HCT116 (cell line): ENCODE results near the gene NTNG2. TPM values are rescaled to one million over a fixed set of nuclear protein-coding genes. Genes with fewer than 3 reads are reported as not detected.
A peak's percentile ranks its signal among the peaks of the same experiment; 100 is the strongest.

Experiments
- ATAC-seq: fragments of 200-7000 bp; cut with Tn5 transposase; 2 replicates; pipeline ENCODE4 v1.9.1; 2020; ENCODE audit warnings: mild to moderate bottlenecking, moderate library complexity
- BruUV-seq: library from RNA; stranded (reverse); fragments of 400-500 nt; replicated peaks from 2 replicates; lab custom pipeline; 2021; lab: Mats Ljungman, UMichigan
- CTCF ChIA-PET: fragments of 300-600 bp; sonication (Branson Sonifier 250); formaldehyde crosslinking; loops from one replicate; lab custom pipeline; 2021; ENCODE audit warnings: antibody characterized with exemption; lab: Charles Lee
- POLR2A ChIA-PET: fragments of 300-600, 350-600 bp; sonication (Branson Sonifier 250); formaldehyde crosslinking; loops from one replicate; lab custom pipeline; 2021; ENCODE audit warnings: antibody characterized with exemption; lab: Charles Lee
- RAD21 ChIA-PET, 2 experiments: fragments of 300-600 bp; sonication (Branson Sonifier 250); formaldehyde crosslinking; loops; one replicate each; lab custom pipeline; 2023; ENCODE audit warnings: low total read pairs in 2 of 2; ENCODE audit not compliant: uncharacterized antibody in 2 of 2, unreplicated experiment in 2 of 2, low non-redundant PET in 1 of 2; lab: Charles Lee
- DNase-seq: peaks from one replicate; pipeline ENCODE4 v3.0.0-alpha.2; 2010; ENCODE audit warnings: low read depth, low spot score
- H2AFZ ChIP-seq: fragments of 200-600 bp; shearing (Covaris generic), sonication (generic); 2 replicates; pipeline ENCODE4 v1.6.1; 2017; ENCODE audit warnings: low read depth, mixed run types, mixed read lengths, antibody characterized with exemption, low read length; ENCODE audit not compliant: poor library complexity, severe bottlenecking
- H3K27ac ChIP-seq: 2 replicates; pipeline ENCODE4 v1.5.1; 2012; ENCODE audit warnings: low read depth, low read length
- H3K27me3 ChIP-seq: fragments of 200-600 bp; sonication (generic); 2 replicates; pipeline ENCODE4 v1.6.1; 2016; ENCODE audit warnings: mixed run types, low read length, mixed read lengths; ENCODE audit not compliant: insufficient read depth
- H3K36me3 ChIP-seq, 2 experiments: fragments of 200-500 bp in 1 of 2; fragments of 200-600 bp in 1 of 2; sonication (Bioruptor generic) in 1 of 2; sonication (generic) in 1 of 2; 2 replicates each; pipeline versions ENCODE4 v1.5.1 to v1.6.1; 2014 to 2016; ENCODE audit warnings: low read length in 2 of 2, inconsistent platforms in 1 of 2, mixed read lengths in 1 of 2, mixed run types in 1 of 2; ENCODE audit not compliant: insufficient read depth in 2 of 2, control insufficient read depth in 1 of 2
- H3K4me1 ChIP-seq, 2 experiments: fragments of 200-600 bp in 1 of 2; sonication (generic) in 1 of 2; 2 replicates each; pipeline versions ENCODE4 v1.5.1 to v1.6.1; 2012 to 2017; ENCODE audit warnings: low read length in 2 of 2, inconsistent platforms in 1 of 2, mild to moderate bottlenecking in 1 of 2, mixed read lengths in 1 of 2, mixed run types in 1 of 2, moderate library complexity in 1 of 2; ENCODE audit not compliant: insufficient read depth in 2 of 2, control insufficient read depth in 1 of 2
- H3K4me2 ChIP-seq: fragments of 200-600 bp; sonication (generic); 2 replicates; pipeline ENCODE4 v1.6.1; 2017; ENCODE audit warnings: mixed run types, low read length, mixed read lengths
- H3K4me3 ChIP-seq, 2 experiments: fragments of 200-600 bp in 1 of 2; sonication (generic) in 1 of 2; replicated peaks in 1 of 2; 2 replicates each; pipeline ENCODE4 v1.5.1; 2011 to 2016; ENCODE audit warnings: low read length in 2 of 2, control low read depth in 1 of 2, low read depth in 1 of 2, mild to moderate bottlenecking in 1 of 2, mixed read lengths in 1 of 2, mixed run types in 1 of 2
- H3K79me2 ChIP-seq: fragments of 200-600 bp; sonication (generic); 2 replicates; pipeline ENCODE4 v1.6.1; 2017; ENCODE audit warnings: mild to moderate bottlenecking, mixed run types, low read length, moderate library complexity, mixed read lengths; ENCODE audit not compliant: insufficient read depth
- H3K9ac ChIP-seq: fragments of 200-600 bp; sonication (generic); 2 replicates; pipeline ENCODE4 v1.6.1; 2016; ENCODE audit warnings: low read length, mixed read lengths
- H3K9me2 ChIP-seq: fragments of 200-600 bp; sonication (generic), shearing (Covaris generic); 2 replicates; pipeline ENCODE4 v1.6.1; 2017; ENCODE audit warnings: mixed run types, mild to moderate bottlenecking, moderate library complexity; ENCODE audit not compliant: insufficient read depth
- H3K9me3 ChIP-seq, 2 experiments: fragments of 200-500 bp in 1 of 2; fragments of 200-600 bp in 1 of 2; sonication (Bioruptor generic) in 1 of 2; sonication (generic) in 1 of 2; 2 replicates each; pipeline ENCODE4 v1.6.1; 2014 to 2017; ENCODE audit warnings: low read length in 2 of 2, mixed read lengths in 2 of 2, inconsistent platforms in 1 of 2, low read depth in 1 of 2, mild to moderate bottlenecking in 1 of 2, mixed run types in 1 of 2, moderate library complexity in 1 of 2; ENCODE audit not compliant: control insufficient read depth in 1 of 2, insufficient read depth in 1 of 2
- H4K20me1 ChIP-seq: fragments of 200-600 bp; sonication (generic), shearing (Covaris generic); 2 replicates; pipeline ENCODE4 v1.6.1; 2017; ENCODE audit warnings: mixed run types, mild to moderate bottlenecking, moderate library complexity; ENCODE audit not compliant: insufficient read depth
- CTCF ChIP-seq, 3 experiments: fragments of 200-600 bp in 1 of 3; sonication (generic) in 1 of 3; IDR thresholded peaks in 2 of 3; conservative IDR thresholded peaks in 1 of 3; 2 replicates each; pipeline ENCODE4 v1.5.1; 2012 to 2017; ENCODE audit warnings: low read depth in 2 of 3, low read length in 2 of 3, antibody characterized with exemption in 1 of 3, borderline replicate concordance in 1 of 3, control low read depth in 1 of 3, mild to moderate bottlenecking in 1 of 3, mixed read lengths in 1 of 3, mixed run types in 1 of 3, moderate library complexity in 1 of 3; ENCODE audit not compliant: insufficient read depth in 1 of 3
- EZH2 ChIP-seq: fragments of 200-600 bp; sonication (generic); IDR thresholded peaks from 2 replicates; pipeline ENCODE4 v1.6.1; 2017; ENCODE audit warnings: antibody characterized with exemption, mixed run types
- JUND ChIP-seq: IDR thresholded peaks from 2 replicates; pipeline ENCODE4 v1.6.1; 2012
- TCF7L2 ChIP-seq: IDR thresholded peaks from 2 replicates; pipeline ENCODE4 v1.7.0; 2011; ENCODE audit warnings: borderline replicate concordance, inconsistent platforms; ENCODE audit not compliant: insufficient read depth, insufficient read length; ENCODE audit errors: extremely low read depth
- ZFX ChIP-seq: fragments of 450-650 bp; IDR thresholded peaks from 2 replicates; pipeline ENCODE4 v1.6.1; 2017
- intact Hi-C: fragments of 100-400 bp; cut with micrococcal nuclease; formaldehyde crosslinking; loops from 2 replicates; pipeline ENCODE4 v1.10.0; 2022
- total RNA-seq: library from RNA; stranded (reverse); gene quantifications from one replicate; pipeline ENCODE4 v1.2.1, GENCODE V29; 2021; ENCODE audit not compliant: unreplicated experiment

The NTNG2 gene
- total RNA-seq, 1 experiment from 2014 or later = 2.5 TPM

- no peak overlapping the region for H2AFZ ChIP-seq
- H3K9me3 ChIP-seq = no peaks in the 10 kb centered on the region
- DNase-seq (no peak), ATAC-seq (peak; percentile 51)
- H3K27me3 ChIP-seq = peaks cover 13% of the 10 kb centered on the region; the same call in 1 of the 2 replicates
- H3K4me1 ChIP-seq = peaks cover 2 to 17% of the 10 kb centered on the region in 2 experiments; a peak in 3 of 4 replicates
- POLR2A ChIA-PET = no interaction called here
- TF ChIP-seq ZFX (peak; percentile 15; the same call in 1 of the 2 replicates), TCF7L2 (peak; percentile 86), JUND (no peak)
- peak overlapping the region; percentile 5 to 33; a peak in 1 of 4 replicates for H3K4me3 ChIP-seq
- no peak overlapping the region; the same call in 1 of the 2 replicates for H3K27ac ChIP-seq
- no peaks in the 10 kb centered on the region for H4K20me1 ChIP-seq
- no peak overlapping the region for H3K9ac ChIP-seq
- H3K9me2 ChIP-seq = no peaks in the 10 kb centered on the region
- RAD21 ChIA-PET = no interaction called here
- CTCF ChIA-PET = no interaction called here
- H3K79me2 ChIP-seq = no peaks in the 10 kb centered on the region
- BruUV-seq = no TSS peak
- intact Hi-C loops = no loop called here
- H3K36me3 ChIP-seq = no peaks in the 10 kb centered on the region
- peak overlapping the region; percentile 28 for H3K4me2 ChIP-seq
Measured at GRCh38 chr9:132160802-132161742, 786 bp upstream of the NTNG2 start.

- intact Hi-C loops = no loop called here
- no peak overlapping the region for H2AFZ ChIP-seq
- peak overlapping the region; percentile 57 to 66 for H3K4me3 ChIP-seq
- H3K27ac ChIP-seq = no peak overlapping the region
- no TSS peak for BruUV-seq
- TF ChIP-seq EZH2 = peak; percentile 62; the same call in 1 of the 2 replicates
- no peak for TF ChIP-seq CTCF (IDR thresholded peaks at IDR 0.05 in 2 of 3, conservative IDR thresholded peaks at IDR 0.05 in 1 of 3; ENCODE audit: borderline replicate concordance in 1 of 3, insufficient read depth in 1 of 3, low read depth in 2 of 3, low read length in 2 of 3)
- TF ChIP-seq, all 23 proteins: peak for 1
- CTCF ChIA-PET = interaction anchor here (1.2 kb wide), 2 partner anchors 73 to 74 kb away, joined by 7 read pairs; no protein-coding TSS in a partner anchor
- ATAC-seq (no peak), DNase-seq (no peak)
- Histone ChIP-seq H3K9me2 (no peaks in the 10 kb centered on the region), H4K20me1 (no peaks in the 10 kb centered on the region), H3K4me2 (peak overlapping the region; percentile 89), H3K36me3 (no peaks in the 10 kb centered on the region), H3K27me3 (peaks cover 13% of the 10 kb centered on the region; the same call in 1 of the 2 replicates), H3K9me3 (no peaks in the 10 kb centered on the region), H3K9ac (no peak overlapping the region), H3K79me2 (no peaks in the 10 kb centered on the region), H3K4me1 (peaks cover 2 to 17% of the 10 kb centered on the region in 2 experiments; a peak in 3 of 4 replicates)
- POLR2A ChIA-PET = no interaction called here
- RAD21 ChIA-PET = interaction anchor here in 1 of 2 experiments (0.6 kb wide), 1 partner anchor 173 kb away, joined by 3 read pairs; no protein-coding TSS in a partner anchor
Measured at GRCh38 chr9:132162764-132163456, 1.1 kb downstream of the NTNG2 start.
